Measurements from ENCODE around the gene KIRREL3.

DNA sequence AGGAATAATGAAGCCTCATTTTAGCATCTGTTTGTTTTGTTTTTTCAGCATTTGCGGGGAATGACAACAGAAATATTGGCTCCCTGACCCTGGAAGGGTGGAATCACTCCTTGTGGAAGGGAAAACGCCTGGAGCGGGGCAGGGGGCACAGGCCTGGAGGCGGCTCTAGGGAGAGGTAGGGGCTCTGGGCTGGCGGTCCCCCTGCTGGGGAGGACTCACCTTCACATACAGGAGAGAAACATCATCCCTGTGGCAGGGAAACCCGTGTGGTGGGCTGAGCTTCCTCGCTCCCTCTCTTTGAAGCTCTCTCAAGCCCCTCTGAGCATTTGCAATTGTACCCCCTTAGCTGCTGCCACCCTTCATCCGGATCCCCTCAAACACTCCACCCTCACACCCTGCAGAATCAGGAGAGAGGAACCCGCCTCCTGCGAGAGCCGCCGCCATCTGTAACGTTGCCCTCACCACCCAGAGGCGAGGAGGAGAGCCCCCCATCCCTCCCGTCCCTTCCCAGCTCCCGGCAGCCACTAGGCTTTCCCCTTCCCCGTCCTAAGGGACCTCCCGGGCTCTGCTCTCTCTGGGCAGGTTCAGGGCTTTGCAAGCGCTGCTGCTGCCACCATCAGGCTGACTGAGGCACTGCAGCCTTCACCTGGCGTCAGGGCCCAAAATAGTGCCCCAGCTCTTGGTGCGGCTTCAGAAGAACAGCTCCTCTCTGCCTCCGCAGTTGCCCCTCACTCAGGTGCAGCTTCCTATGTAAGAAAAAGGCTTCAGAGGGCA lies 10.4 kb downstream of the KIRREL3 start:
- no peak for TF ChIP-seq EZH2 (IDR thresholded peaks at IDR 0.05)
- TF ChIP-seq POLR2AphosphoS5 (IDR thresholded peaks at IDR 0.05; ENCODE audit: borderline replicate concordance, low read depth, low read length) = no peak

Measured in SK-N-MC (cell line).